ENCODE data around the gene ZFHX3. TPM values are rescaled to one million over a fixed set of nuclear protein-coding genes. Genes with fewer than 3 reads are reported as not detected.
"Not testable (repeated sequence)": the region's sequence is repeated elsewhere in the genome, so short reads cannot be mapped to it uniquely, and the experiment has no call there.

The ZFHX3 gene
- total and polyA plus RNA-seq, 9 donors: 3.4 to 17.6 (median 11.9) TPM

GRCh38 chr16:73013974-73014373 is 34.0 kb downstream of the ZFHX3 start:
- Histone ChIP-seq H3K9me3 (no peaks in the 10 kb centered on the region), H3K4me3 (no peak overlapping the region), H3K27ac (no peak overlapping the region), H3K36me3 (no peaks in the 10 kb centered on the region), H3K4me1 (ENCODE audit: insufficient read depth) (no peaks in the 10 kb centered on the region), H3K27me3 (no peaks in the 10 kb centered on the region)
- intact Hi-C loops (cut with DNase I): no loop called here
- 94 to 97% (median 95%) methylated on average over 5 of the region's 5 CpGs for WGBS, 3 donors
- TF ChIP-seq POLR2A (IDR thresholded peaks at IDR 0.05) (no peak), EP300 (IDR thresholded peaks at IDR 0.05) (no peak), CTCF (IDR thresholded peaks at IDR 0.05) (no peak)
- DNase-seq: peak in 1 of 5 donors; percentile 1

GRCh38 chr16:73012341-73012740 is 35.6 kb downstream of the ZFHX3 start:
- Histone ChIP-seq H3K4me3 (no peak overlapping the region), H3K27me3 (no peaks in the 10 kb centered on the region), H3K4me1 (ENCODE audit: insufficient read depth) (no peaks in the 10 kb centered on the region), H3K27ac (no peak overlapping the region), H3K36me3 (no peaks in the 10 kb centered on the region), H3K9me3 (no peaks in the 10 kb centered on the region)
- TF ChIP-seq EP300 (IDR thresholded peaks at IDR 0.05) (no peak), POLR2A (IDR thresholded peaks at IDR 0.05) (no peak), CTCF (IDR thresholded peaks at IDR 0.05) (no peak)
- WGBS, 3 donors: 86 to 89% (median 87%) methylated on average over 5 of the region's 5 CpGs
- intact Hi-C loops (cut with DNase I): no loop called here
- DNase-seq: no peak

- intact Hi-C loops (cut with DNase I): no loop called here
- Histone ChIP-seq H3K36me3 (no peaks in the 10 kb centered on the region), H3K27ac (no peak overlapping the region), H3K4me3 (no peak overlapping the region), H3K9me3 (no peaks in the 10 kb centered on the region), H3K27me3 (no peaks in the 10 kb centered on the region), H3K4me1 (ENCODE audit: insufficient read depth) (no peaks in the 10 kb centered on the region)
- TF ChIP-seq CTCF (IDR thresholded peaks at IDR 0.05) (no peak), POLR2A (IDR thresholded peaks at IDR 0.05) (no peak), EP300 (IDR thresholded peaks at IDR 0.05) (no peak)
- DNase-seq: peak in 1 of 5 donors; percentile 1
- 84 to 89% (median 87%) methylated on average over 4 of the region's 4 CpGs for WGBS, 3 donors
These were observed 36.0 kb downstream of the ZFHX3 start for GRCh38 chr16:73011926-73012325.

- peak in 1 of 5 donors; percentile 13 for DNase-seq
- intact Hi-C loops (cut with DNase I): no loop called here
- Histone ChIP-seq H3K9me3 (no peaks in the 10 kb centered on the region), H3K4me1 (ENCODE audit: insufficient read depth) (no peaks in the 10 kb centered on the region), H3K27me3 (no peaks in the 10 kb centered on the region), H3K36me3 (no peaks in the 10 kb centered on the region), H3K27ac (no peak overlapping the region), H3K4me3 (no peak overlapping the region)
- TF ChIP-seq EP300 (IDR thresholded peaks at IDR 0.05) (no peak), CTCF (IDR thresholded peaks at IDR 0.05) (no peak), POLR2A (IDR thresholded peaks at IDR 0.05) (no peak)
- WGBS, 3 donors: 77 to 81% (median 81%) methylated on average over 12 of the region's 12 CpGs
These were observed 37.7 kb downstream of the ZFHX3 start for GRCh38 chr16:73010150-73010676.

GRCh38 chr16:73009710-73010109 is 38.2 kb downstream of the ZFHX3 start:
- H3K27me3 ChIP-seq; H3K4me3 ChIP-seq; H3K36me3 ChIP-seq; H3K9me3 ChIP-seq; H3K4me1 ChIP-seq (ENCODE audit: insufficient read depth); intact Hi-C loops (cut with DNase I); H3K27ac ChIP-seq; DNase-seq: not testable (repeated sequence)
- 90 to 97% (median 96%) methylated on average over 11 of the region's 11 CpGs for WGBS, 3 donors

Data from ovary (tissue), 9 donors.